Right ventricle myocardium inferior (tissue), 1 donor: ENCODE data around the gene SPRR2F. TPM values are rescaled to one million over a fixed set of nuclear protein-coding genes. Genes with fewer than 3 reads are reported as not detected.

ENCODE experiments used
- ATAC-seq: fragments of 200-7000 bp; cut with Tn5 transposase; one replicate; pipeline ENCODE4 v1.9.1; 2020; ENCODE audit warnings: mild to moderate bottlenecking, moderate library complexity
- DNase-seq: peaks from one replicate; pipeline ENCODE4 v3.0.0; 2021; ENCODE audit errors: missing footprints
- intact Hi-C: fragments of 100-400 bp; cut with DNase I; formaldehyde crosslinking; loops from one replicate; pipeline ENCODE4 v1.11.0; 2022
- total RNA-seq: library from RNA; stranded (reverse); fragmentation: NEBNext Ultra II Directional; extraction: Animal tissue kit (Norgen Biotek cat#: 25700); gene quantifications from one replicate; pipeline ENCODE4 v1.2.1, GENCODE V29; 2021
- donor health status: DM: no; HTN: yes; CAD: no; lungs with severe emphysema.

The SPRR2F gene
- total RNA-seq, 1 donor from 2014 or later: not detected

GRCh38 chr1:153094426-153094825 lies 18.9 kb downstream of the SPRR2F start, which contains the start of gene SPRR2E:
Gene SPRR2E (minus strand): TSS chr1:153094526. CDS start chr1:153093751, 775 bp downstream.
- intact Hi-C loops: no loop called here
- no peak for ATAC-seq

GRCh38 chr1:153087652-153088051 lies 25.7 kb downstream of the SPRR2F start:
- DNase-seq (no peak), ATAC-seq (no peak)
- intact Hi-C loops: no loop called here

More at GRCh38 chr1:153094426-153094825, 18.9 kb downstream of the SPRR2F start, which contains the start of gene SPRR2E:
- DNase-seq: no peak

DNA sequence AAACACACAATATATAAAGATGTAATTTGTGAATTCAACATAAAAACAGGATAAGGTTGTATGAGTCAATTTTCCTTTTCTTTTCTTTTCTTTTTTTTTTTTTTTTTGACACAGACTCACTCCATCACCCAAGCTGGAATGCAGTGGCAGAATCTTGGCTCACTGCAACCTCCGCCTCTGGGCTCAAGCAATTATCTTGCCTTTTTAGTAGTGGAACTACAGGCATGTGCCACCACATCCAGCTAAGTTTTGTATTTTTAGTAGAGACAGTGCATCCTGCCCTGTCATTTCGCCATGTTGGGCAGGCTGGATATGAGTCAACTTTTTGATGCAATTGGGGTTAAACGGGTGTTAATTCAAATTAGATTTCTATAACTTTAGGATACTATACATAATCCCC lies 31.6 kb downstream of the SPRR2F start:
- DNase-seq (no peak), ATAC-seq (no peak)
- intact Hi-C loops: no loop called here

GRCh38 chr1:153072806-153073726 lies 40.2 kb downstream of the SPRR2F start:
- DNase-seq (no peak), ATAC-seq (no peak)
- intact Hi-C loops: no loop called here

GRCh38 chr1:153071511-153071910 lies 41.8 kb downstream of the SPRR2F start, which contains the start of gene SPRR2B:
Gene SPRR2B (minus strand): TSS chr1:153071611. CDS start chr1:153070839, 772 bp downstream.
- no peak for ATAC-seq
- intact Hi-C loops: no loop called here
- DNase-seq: no peak

DNA sequence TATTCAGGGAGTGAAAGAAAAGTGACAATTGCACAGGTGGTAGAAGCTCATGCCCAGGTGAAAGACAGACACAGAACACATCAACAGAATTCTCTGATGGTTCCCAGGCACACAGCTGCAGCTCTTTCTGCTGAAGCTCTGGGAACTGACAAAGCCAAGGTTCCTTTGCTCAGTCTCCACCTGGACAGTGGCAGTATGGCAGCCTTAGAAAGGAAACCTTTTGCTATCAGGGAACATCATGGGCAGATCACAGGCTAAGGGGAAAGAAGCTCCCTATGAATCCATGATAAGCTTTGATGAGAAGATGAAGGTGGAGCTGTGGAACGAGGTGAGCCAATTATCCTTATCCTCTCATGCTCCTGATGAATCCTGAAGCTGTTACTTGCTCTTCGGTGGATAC lies 43.1 kb downstream of the SPRR2F start:
- ATAC-seq: no peak
- no peak for DNase-seq
- intact Hi-C loops: no loop called here

Other genes starting within 250 kb of the SPRR2F start
- not detected for gene SMCP, start 235.2 kb downstream of the SPRR2F start, total RNA-seq
- not detected for gene IVL, start 205.0 kb downstream of the SPRR2F start, total RNA-seq
- not detected for gene SPRR5, start 166.3 kb downstream of the SPRR2F start, total RNA-seq
- gene SPRR4, start 142.9 kb downstream of the SPRR2F start, total RNA-seq: not detected
- gene SPRR1A, start 129.4 kb downstream of the SPRR2F start, total RNA-seq: not detected
- not detected for gene SPRR3, start 111.8 kb downstream of the SPRR2F start, total RNA-seq
- gene SPRR1B, start 82.3 kb downstream of the SPRR2F start, total RNA-seq: not detected
- not detected for gene SPRR2D, start 72.4 kb downstream of the SPRR2F start, total RNA-seq
- gene SPRR2A, start 56.0 kb downstream of the SPRR2F start, total RNA-seq: not detected
- gene SPRR2B, start 41.9 kb downstream of the SPRR2F start, total RNA-seq: not detected
- not detected for gene SPRR2E, start 19.0 kb downstream of the SPRR2F start, total RNA-seq
- not detected for gene SPRR2G, start 37.4 kb upstream of the SPRR2F start, total RNA-seq
- not detected for gene LELP1, start 89.9 kb upstream of the SPRR2F start, total RNA-seq
- gene PRR9, start 104.1 kb upstream of the SPRR2F start, total RNA-seq: not detected
- gene LORICRIN, start 146.2 kb upstream of the SPRR2F start, total RNA-seq: not detected
- gene PGLYRP3, start 199.4 kb upstream of the SPRR2F start, total RNA-seq: not detected
- gene PGLYRP4, start 235.3 kb upstream of the SPRR2F start, total RNA-seq: not detected
- gene S100A9, start 244.3 kb upstream of the SPRR2F start, total RNA-seq: 190 TPM